GM21526 (cell line): ENCODE results near the gene MYOF.

Source experiments
- ATAC-seq: cut with Tn5 transposase; IDR thresholded peaks from one replicate; pipeline ENCODE4 v1.9.1; 2021; ENCODE audit warnings: moderate library complexity; ENCODE audit not compliant: unreplicated experiment, low FRiP score

Gene MYOF

GRCh38 chr10:93268021-93268420 lies 214.1 kb downstream of the MYOF start:
- no peak for ATAC-seq

- peak; percentile 99 for ATAC-seq
Observed at GRCh38 chr10:93267521-93267920, 214.6 kb downstream of the MYOF start.

GRCh38 chr10:93266858-93267257 lies 215.3 kb downstream of the MYOF start:
- ATAC-seq, result peak; percentile 6

- ATAC-seq, result no peak
Observed at GRCh38 chr10:93261961-93262610, 220.0 kb downstream of the MYOF start.

- ATAC-seq, result no peak
Observed at GRCh38 chr10:93261089-93261488, 221.0 kb downstream of the MYOF start.

- no peak for ATAC-seq
Observed at GRCh38 chr10:93259126-93259525, 223.0 kb downstream of the MYOF start.
